Sigmoid colon (tissue), 7 donors: ENCODE results near the gene TRIM33. TPM values are rescaled to one million over a fixed set of nuclear protein-coding genes. Genes with fewer than 3 reads are reported as not detected.

Source experiments
- DNase-seq: peaks from one replicate; pipeline ENCODE4 v3.0.0-alpha.2; 2019
- H3K27ac ChIP-seq, 4 donors: fragments of 200-600 bp; sonication (generic); one replicate each; pipeline ENCODE4 v1.5.1; 2016 to 2019; ENCODE audit warnings: mild to moderate bottlenecking in 1 of 4
- H3K27me3 ChIP-seq, 3 donors: fragments of 200-600 bp; sonication (generic); one replicate each; pipeline ENCODE4 v1.5.1; 2019; ENCODE audit warnings: mild to moderate bottlenecking in 1 of 3
- H3K36me3 ChIP-seq, 4 donors: fragments of 200-600 bp; sonication (generic); one replicate each; pipeline ENCODE4 v1.5.1; 2016 to 2019
- H3K4me1 ChIP-seq, 4 donors: fragments of 200-600 bp; sonication (generic); one replicate each; pipeline ENCODE4 v1.5.1; 2017 to 2019
- H3K4me3 ChIP-seq, 4 donors: fragments of 200-600 bp; sonication (generic); one replicate each; pipeline ENCODE4 v1.5.1; 2017 to 2019; ENCODE audit warnings: mild to moderate bottlenecking in 2 of 4, moderate library complexity in 1 of 4
- H3K9me3 ChIP-seq, 4 donors: fragments of 200-600 bp in 3 of 4; sonication (generic) in 3 of 4; one replicate each; pipeline versions ENCODE4 v1.5.1 to v1.6.1; 2013 to 2019
- EP300 ChIP-seq, 4 donors: sonication (generic); formaldehyde crosslinking; IDR thresholded peaks; one replicate each; pipeline ENCODE4 v1.6.1; 2017; ENCODE audit warnings: antibody characterized with exemption in 4 of 4
- POLR2A ChIP-seq, 2 donors: fragments of 450-650 bp; IDR thresholded peaks; one replicate each; pipeline ENCODE4 v1.6.1; 2016; ENCODE audit warnings: antibody characterized with exemption in 2 of 2, mild to moderate bottlenecking in 2 of 2, moderate library complexity in 2 of 2
- POLR2AphosphoS5 ChIP-seq, 4 donors: sonication (generic); formaldehyde crosslinking; IDR thresholded peaks; one replicate each; pipeline ENCODE4 v1.6.1; 2017; ENCODE audit warnings: antibody characterized with exemption in 4 of 4
- WGBS, 2 donors: extraction: QIAGEN DNeasy Blood & Tissue Kit; methylation state at CpG; one replicate each; pipeline ENCODE4 v1.1.7; 2013; 5-methylcytosine and 5-hydroxymethylcytosine counted together
- intact Hi-C: fragments of 100-400 bp; cut with DNase I; formaldehyde crosslinking; loops from one replicate; pipeline ENCODE4 v1.15.1; 2023
- polyA plus RNA-seq, 3 donors: library from polyadenylated mRNA; stranded (reverse); fragments of 200-250 nt; gene quantifications; one replicate each; pipeline ENCODE4 v1.2.3, GENCODE V29; 2013
- total RNA-seq, 4 donors: library from RNA; depleted of rRNA; stranded (reverse); fragments of >200 nt; gene quantifications; one replicate each; pipeline ENCODE4 v1.1.0, GENCODE V29; 2016
- TF ChIP-seq, protein P1 (sequence below), 4 experiments: fragments of 450-650 bp in 3 of 4; fragments of 200-600 bp in 1 of 4; IDR thresholded peaks; one replicate each; pipeline ENCODE4 v1.5.1; 2016 to 2019; ENCODE audit warnings: antibody characterized with exemption in 4 of 4, mild to moderate bottlenecking in 3 of 4, moderate library complexity in 2 of 4
- donor health status: healthy with polysubstance abuse.
- donor health status: Bipolar disorder and iron deficiency.
- donor health status: healthy.

Gene TRIM33
- total and polyA plus RNA-seq, 7 donors, result 4.6 to 42.0 (median 38.7) TPM

DNA sequence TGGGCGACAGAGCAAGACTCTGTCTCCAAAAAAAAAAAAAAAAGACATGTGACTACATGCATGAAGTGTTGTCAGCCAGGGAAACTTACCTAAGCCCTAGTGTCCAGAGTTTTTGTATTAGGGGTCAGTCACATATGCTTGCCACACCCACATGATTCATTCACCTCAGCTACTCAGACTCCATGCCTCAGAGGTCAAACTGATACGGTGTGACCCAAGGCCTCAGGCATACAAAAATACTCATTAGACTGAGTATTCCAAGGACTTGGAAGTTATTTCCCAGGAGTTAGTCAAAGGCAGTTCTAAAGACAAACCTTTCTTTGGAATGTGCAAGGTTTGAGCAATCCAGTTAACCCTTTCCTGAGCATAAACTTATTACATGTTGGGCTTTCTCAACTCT, 6.3 kb upstream of the TRIM33 start:
- DNase-seq, result no peak
- H3K27me3 ChIP-seq, result no peaks in the 10 kb centered on the region
- no peak overlapping the region for H3K4me3 ChIP-seq
- peaks cover 0 to 3% (median 1%) of the 10 kb centered on the region in 4 donors for H3K4me1 ChIP-seq
- H3K27ac ChIP-seq, result no peak overlapping the region
- H3K9me3 ChIP-seq, result no peaks in the 10 kb centered on the region
- intact Hi-C loops, result loop anchor here (10.0 kb wide), 1 partner anchor 533 kb away; no protein-coding TSS in a partner anchor
- TF ChIP-seq EP300 (IDR thresholded peaks at IDR 0.05) (no peak), POLR2AphosphoS5 (IDR thresholded peaks at IDR 0.05) (no peak), POLR2A (IDR thresholded peaks at IDR 0.05) (no peak)
- TF ChIP-seq, protein P1, sequence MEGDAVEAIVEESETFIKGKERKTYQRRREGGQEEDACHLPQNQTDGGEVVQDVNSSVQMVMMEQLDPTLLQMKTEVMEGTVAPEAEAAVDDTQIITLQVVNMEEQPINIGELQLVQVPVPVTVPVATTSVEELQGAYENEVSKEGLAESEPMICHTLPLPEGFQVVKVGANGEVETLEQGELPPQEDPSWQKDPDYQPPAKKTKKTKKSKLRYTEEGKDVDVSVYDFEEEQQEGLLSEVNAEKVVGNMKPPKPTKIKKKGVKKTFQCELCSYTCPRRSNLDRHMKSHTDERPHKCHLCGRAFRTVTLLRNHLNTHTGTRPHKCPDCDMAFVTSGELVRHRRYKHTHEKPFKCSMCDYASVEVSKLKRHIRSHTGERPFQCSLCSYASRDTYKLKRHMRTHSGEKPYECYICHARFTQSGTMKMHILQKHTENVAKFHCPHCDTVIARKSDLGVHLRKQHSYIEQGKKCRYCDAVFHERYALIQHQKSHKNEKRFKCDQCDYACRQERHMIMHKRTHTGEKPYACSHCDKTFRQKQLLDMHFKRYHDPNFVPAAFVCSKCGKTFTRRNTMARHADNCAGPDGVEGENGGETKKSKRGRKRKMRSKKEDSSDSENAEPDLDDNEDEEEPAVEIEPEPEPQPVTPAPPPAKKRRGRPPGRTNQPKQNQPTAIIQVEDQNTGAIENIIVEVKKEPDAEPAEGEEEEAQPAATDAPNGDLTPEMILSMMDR (IDR thresholded peaks at IDR 0.05), result no peak
- WGBS, 2 donors, result 88% methylated on average over 2 of the region's 2 CpGs
- no peaks in the 10 kb centered on the region for H3K36me3 ChIP-seq

DNA sequence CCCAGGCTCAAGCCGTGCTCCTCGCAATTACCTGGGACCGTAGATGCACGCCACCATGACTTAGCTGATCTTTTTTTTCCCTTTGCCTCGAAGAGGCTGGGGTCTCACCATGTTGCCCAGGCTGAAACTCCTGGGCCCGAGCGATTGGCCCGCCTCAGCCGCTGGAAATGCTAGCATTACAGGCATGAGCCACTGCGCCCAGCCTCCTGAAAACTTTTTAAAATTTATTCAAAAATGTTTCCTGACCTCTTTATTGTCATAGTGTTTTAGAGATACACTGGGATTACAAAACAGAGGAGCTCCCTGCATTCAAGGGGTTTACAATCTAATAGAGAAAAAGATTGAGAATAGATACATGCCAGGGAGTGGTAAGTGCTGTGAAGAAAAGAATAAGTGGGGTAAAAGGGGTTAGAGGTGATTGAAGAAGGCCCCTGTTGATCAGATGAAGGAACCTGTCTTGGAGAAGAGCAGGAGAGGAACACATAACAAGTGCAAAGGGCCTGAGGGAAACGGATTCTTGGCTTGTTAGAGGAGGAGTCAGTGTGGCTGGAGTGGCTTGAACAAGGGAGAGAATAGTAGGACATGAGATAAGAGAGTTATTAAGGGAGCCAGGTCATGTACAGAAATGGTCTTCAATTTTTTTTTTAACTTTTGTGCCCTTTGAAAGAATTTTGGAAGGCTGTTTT, 1.7 kb upstream of the TRIM33 start:
- Histone ChIP-seq H3K4me1 (peaks cover 0 to 31% (median 28%) of the 10 kb centered on the region in 4 donors), H3K27ac (no peak overlapping the region), H3K9me3 (no peaks in the 10 kb centered on the region), H3K36me3 (no peaks in the 10 kb centered on the region), H3K4me3 (peak overlapping the region in 1 of 4 donors; percentile 86), H3K27me3 (no peaks in the 10 kb centered on the region)
- intact Hi-C loops, result loop anchor here (10.0 kb wide), 1 partner anchor 528 kb away; no protein-coding TSS in a partner anchor
- no peak for DNase-seq
- TF ChIP-seq POLR2AphosphoS5 (IDR thresholded peaks at IDR 0.05), result no peak
- no peak for TF ChIP-seq EP300 (IDR thresholded peaks at IDR 0.05)
- TF ChIP-seq, protein P1 (IDR thresholded peaks at IDR 0.05), result no peak
- no peak for TF ChIP-seq POLR2A (IDR thresholded peaks at IDR 0.05)
- WGBS, 2 donors, result 59 to 89% methylated on average over 11 of the region's 11 CpGs

DNA sequence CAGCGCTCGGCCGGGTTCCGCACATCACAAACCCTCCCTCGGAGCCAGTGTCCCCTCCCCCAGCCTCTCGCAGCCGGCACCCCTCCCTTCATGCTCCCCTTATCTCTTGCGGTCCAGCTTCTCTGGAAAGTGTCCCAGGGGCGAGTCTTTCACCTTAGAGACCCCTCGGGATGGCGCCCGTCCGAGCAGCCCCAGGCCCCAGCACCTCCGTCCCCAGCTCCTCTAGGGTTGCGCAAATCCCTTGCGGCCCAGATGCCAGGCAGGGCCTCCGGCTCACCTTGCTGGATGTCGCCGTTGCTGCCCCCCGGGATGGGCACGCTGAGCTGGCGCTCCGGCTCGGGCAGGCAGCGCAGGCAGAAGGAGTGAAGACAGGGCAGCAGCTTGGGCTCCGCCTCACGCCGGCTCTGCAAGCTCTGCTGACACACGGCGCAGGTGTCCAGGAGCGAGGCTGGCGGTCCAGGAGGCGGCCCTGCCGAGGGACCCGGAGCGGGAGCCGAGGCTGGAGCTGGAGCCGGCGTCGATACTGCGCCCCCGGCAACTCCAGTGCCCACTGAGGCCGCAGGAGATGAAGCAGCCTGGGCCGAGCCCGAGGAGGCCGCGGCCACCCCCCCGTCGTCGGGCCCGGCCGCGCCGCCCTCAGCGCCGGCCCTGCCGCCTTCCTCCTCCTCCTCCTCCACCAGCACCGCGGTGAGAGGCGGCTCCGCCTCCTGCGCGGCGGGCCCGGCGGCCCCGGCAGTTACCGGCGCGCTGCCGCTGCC, 550 bp downstream of the TRIM33 start:
- TF ChIP-seq, protein P1 (IDR thresholded peaks at IDR 0.05), result no peak
- TF ChIP-seq POLR2AphosphoS5 (IDR thresholded peaks at IDR 0.05), result no peak
- no peak for TF ChIP-seq EP300 (IDR thresholded peaks at IDR 0.05)
- TF ChIP-seq POLR2A (IDR thresholded peaks at IDR 0.05), result no peak
- H3K27ac ChIP-seq, result peak overlapping the region; percentile 88 to 98 (median 98)

DNA sequence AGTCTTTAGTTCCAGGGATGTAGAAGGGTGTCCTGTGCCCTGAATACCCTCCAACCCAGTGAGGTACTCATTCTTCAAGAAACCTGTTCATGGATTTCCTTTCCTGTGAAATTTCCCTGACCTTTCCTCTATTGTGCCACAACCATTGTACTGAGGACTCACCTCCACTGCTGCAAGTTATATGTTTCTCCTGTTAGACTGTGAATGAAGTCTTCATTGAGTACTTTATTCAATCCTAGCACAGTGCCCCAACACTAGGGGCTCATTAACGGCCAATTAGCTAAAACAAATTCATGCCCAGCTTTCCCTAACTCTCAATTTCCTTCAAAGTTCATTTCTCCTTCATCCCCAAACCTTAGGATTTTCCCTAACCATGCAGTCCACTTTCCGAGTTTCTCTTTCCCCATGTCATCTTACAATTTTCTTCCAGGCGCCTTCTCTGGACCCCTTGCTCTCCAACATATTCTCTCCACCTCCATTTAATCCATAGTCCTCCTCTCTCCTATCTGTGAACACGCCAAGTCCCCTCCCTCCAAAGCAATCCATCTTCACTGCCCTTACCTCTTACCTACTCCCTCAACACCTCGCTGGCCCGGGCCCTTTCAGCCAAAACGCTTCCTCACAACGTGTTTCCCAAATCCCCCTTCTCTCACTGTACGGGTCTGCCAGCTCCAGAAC, 1.3 kb downstream of the TRIM33 start:
- Histone ChIP-seq H3K4me1 (peaks cover 0 to 49% (median 35%) of the 10 kb centered on the region in 4 donors), H3K9me3 (no peaks in the 10 kb centered on the region), H3K4me3 (peak overlapping the region; percentile 85 to 96 (median 86)), H3K36me3 (no peaks in the 10 kb centered on the region), H3K27me3 (no peaks in the 10 kb centered on the region), H3K27ac (peak overlapping the region; percentile 88 to 98 (median 98))
- 1 to 3% methylated on average over 9 of the region's 9 CpGs for WGBS, 2 donors
- intact Hi-C loops, result loop anchor here (5.0 to 10.0 kb wide), 2 partner anchors 203 to 525 kb away; no protein-coding TSS in a partner anchor
- TF ChIP-seq, protein P1 (IDR thresholded peaks at IDR 0.05), result no peak
- TF ChIP-seq POLR2A (IDR thresholded peaks at IDR 0.05), result no peak
- TF ChIP-seq POLR2AphosphoS5 (IDR thresholded peaks at IDR 0.05), result no peak
- no peak for TF ChIP-seq EP300 (IDR thresholded peaks at IDR 0.05)
- DNase-seq, result no peak

More for the DNA sequence above, 550 bp downstream of the TRIM33 start:
- peaks cover 0 to 42% (median 33%) of the 10 kb centered on the region in 4 donors for H3K4me1 ChIP-seq
- H3K9me3 ChIP-seq, result no peaks in the 10 kb centered on the region
- peak; percentile 72 for DNase-seq
- peak overlapping the region; percentile 85 to 96 (median 86) for H3K4me3 ChIP-seq
- intact Hi-C loops, result loop anchor here (1.0 to 10.0 kb wide), 3 partner anchors 71 to 526 kb away; partner anchors contain the start of gene BCAS2
- H3K36me3 ChIP-seq, result no peaks in the 10 kb centered on the region
- 0 to 1% methylated on average over 71 of the region's 71 CpGs for WGBS, 2 donors
- no peaks in the 10 kb centered on the region for H3K27me3 ChIP-seq
